Right lobe of liver (tissue), 4 donors: ENCODE measurements around the gene GIMD1.

Source experiments
- CTCF ChIP-seq, 4 donors: fragments of 200-600 bp in 3 of 4; fragments of 450-650 bp in 1 of 4; IDR thresholded peaks; one replicate each; pipeline versions ENCODE4 v1.5.1 to v1.8.0; 2016 to 2022; ENCODE audit warnings: antibody characterized with exemption in 4 of 4, mild to moderate bottlenecking in 2 of 4
- POLR2A ChIP-seq: fragments of 450-650 bp; IDR thresholded peaks from one replicate; pipeline ENCODE4 v1.6.1; 2017; ENCODE audit warnings: antibody characterized with exemption, mild to moderate bottlenecking
- donor health status: DM: no; HTN: no; CAD: no.
- donor health status: DM: no; HTN: no; CAD: no.
- donor health status: DM: no; HTN: yes; CAD: no.

GRCh38 chr4:106366026-106366425 lies 2.6 kb downstream of the GIMD1 start:
- TF ChIP-seq CTCF (IDR thresholded peaks at IDR 0.05) (no peak), POLR2A (no peak)
